ENCODE measurements around the gene COL4A4.

GRCh38 chr2:227103583-227103982 is 60.4 kb downstream of the COL4A4 start:
- TF ChIP-seq, protein P1, sequence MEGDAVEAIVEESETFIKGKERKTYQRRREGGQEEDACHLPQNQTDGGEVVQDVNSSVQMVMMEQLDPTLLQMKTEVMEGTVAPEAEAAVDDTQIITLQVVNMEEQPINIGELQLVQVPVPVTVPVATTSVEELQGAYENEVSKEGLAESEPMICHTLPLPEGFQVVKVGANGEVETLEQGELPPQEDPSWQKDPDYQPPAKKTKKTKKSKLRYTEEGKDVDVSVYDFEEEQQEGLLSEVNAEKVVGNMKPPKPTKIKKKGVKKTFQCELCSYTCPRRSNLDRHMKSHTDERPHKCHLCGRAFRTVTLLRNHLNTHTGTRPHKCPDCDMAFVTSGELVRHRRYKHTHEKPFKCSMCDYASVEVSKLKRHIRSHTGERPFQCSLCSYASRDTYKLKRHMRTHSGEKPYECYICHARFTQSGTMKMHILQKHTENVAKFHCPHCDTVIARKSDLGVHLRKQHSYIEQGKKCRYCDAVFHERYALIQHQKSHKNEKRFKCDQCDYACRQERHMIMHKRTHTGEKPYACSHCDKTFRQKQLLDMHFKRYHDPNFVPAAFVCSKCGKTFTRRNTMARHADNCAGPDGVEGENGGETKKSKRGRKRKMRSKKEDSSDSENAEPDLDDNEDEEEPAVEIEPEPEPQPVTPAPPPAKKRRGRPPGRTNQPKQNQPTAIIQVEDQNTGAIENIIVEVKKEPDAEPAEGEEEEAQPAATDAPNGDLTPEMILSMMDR (IDR thresholded peaks at IDR 0.05), result no peak
- TF ChIP-seq POLR2A (IDR thresholded peaks at IDR 0.05), result no peak
- no peak for TF ChIP-seq POLR2AphosphoS5 (IDR thresholded peaks at IDR 0.05)

All from prostate gland (tissue), 2 donors.